HT-29 (cell line): ENCODE data around the gene NALCN. TPM values are rescaled to one million over a fixed set of nuclear protein-coding genes. Genes with fewer than 3 reads are reported as not detected.

Experiments used
- DNase-seq: peaks from one replicate; pipeline ENCODE4 v3.0.0-alpha.2; 2015; ENCODE audit warnings: low spot score
- total RNA-seq: library from RNA; depleted of rRNA; stranded (reverse); fragments of >200 nt; shearing (Covaris generic); gene quantifications from 2 replicates; pipeline ENCODE4 v1.2.3, GENCODE V29; 2014

Gene NALCN
- total RNA-seq, 1 experiment from 2014 or later, result not detected

GRCh38 chr13:101415358-101416174 lies 742 bp downstream of the NALCN start:
- DNase-seq, result no peak

DNA sequence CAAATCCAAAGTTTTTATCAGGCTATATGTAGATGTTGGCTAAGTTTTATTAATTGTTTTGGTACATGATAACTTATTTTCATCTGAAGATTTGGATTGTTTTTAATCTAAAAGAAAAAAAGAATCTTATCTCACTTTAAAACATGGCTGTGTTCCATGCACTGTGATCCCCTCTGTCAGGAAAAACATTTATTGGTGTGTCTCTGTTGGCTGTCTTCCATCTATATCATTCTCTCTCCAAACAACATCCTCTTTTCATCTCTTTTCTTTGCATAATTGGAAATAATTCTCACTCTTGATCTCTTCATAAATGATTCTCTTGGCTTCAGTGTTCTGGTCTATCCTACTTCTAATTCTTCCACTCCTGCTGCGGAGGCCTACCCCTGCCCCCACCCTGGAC lies 4.2 kb downstream of the NALCN start:
- DNase-seq, result no peak

- no peak for DNase-seq
Measured at GRCh38 chr13:101408992-101409656, 7.2 kb downstream of the NALCN start.

- DNase-seq, result no peak
Measured at GRCh38 chr13:101408154-101408553, 8.2 kb downstream of the NALCN start.

DNA sequence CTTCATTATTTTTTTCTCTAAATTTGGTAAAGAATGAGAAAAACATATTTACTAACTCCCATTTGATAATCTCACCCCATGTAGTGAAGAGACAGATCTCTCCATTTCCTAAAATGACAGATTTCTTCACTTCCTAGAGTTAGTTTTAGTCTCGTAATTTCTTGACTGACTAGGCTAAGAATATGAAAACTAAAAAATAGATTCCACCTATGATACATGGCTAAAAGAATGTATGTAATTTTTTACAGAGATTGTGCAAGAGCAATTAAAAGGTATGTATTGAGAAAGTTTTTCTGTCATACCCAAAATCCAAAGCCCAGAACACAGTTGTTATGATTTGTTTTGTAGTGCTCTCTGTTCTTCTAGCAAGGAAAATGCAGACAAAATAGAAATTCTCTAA lies 9.5 kb downstream of the NALCN start:
- DNase-seq, result no peak

DNA sequence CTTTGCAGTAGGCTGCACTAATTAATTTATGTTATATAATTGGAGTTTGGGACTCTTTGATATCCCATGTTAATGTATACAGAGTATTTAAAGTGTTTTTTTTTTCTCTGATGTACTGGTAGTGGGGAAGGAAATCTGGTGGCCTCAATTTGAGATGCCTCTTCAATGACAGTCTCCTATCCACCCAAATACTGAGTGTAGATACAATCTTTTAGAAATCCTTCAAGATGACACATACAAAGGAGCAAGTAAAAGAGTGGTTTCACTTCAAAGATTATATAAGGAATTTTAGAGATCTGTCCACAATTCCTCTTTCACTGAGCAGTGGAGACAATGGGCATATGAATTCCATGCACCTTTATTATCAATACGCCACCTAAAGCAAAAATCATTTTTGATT lies 15.1 kb downstream of the NALCN start:
- DNase-seq, result no peak

DNA sequence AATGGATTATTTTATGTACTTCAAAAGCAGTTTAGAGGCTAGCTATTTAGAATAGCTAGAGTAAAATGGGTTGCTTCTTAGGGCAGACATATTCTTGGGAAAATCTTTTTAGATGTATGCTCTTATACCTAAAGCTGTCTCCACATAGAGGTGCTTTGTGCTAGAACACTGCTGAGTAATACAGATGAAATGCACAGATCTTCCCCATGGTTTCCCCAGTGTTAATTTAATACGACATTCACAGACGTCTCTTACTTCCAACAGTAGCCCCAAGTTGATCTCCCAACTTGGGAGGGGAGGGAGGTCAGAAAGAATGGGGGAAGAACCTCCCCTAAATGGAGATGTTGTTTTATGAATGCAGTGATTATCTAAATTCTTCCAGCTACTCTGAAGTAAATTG lies 16.9 kb downstream of the NALCN start:
- no peak for DNase-seq

- no peak for DNase-seq
Measured at GRCh38 chr13:101398920-101399319, 17.4 kb downstream of the NALCN start.

GRCh38 chr13:101398191-101398590 lies 18.1 kb downstream of the NALCN start:
- no peak for DNase-seq

- no peak for DNase-seq
Measured at GRCh38 chr13:101397742-101398141, 18.6 kb downstream of the NALCN start.

DNA sequence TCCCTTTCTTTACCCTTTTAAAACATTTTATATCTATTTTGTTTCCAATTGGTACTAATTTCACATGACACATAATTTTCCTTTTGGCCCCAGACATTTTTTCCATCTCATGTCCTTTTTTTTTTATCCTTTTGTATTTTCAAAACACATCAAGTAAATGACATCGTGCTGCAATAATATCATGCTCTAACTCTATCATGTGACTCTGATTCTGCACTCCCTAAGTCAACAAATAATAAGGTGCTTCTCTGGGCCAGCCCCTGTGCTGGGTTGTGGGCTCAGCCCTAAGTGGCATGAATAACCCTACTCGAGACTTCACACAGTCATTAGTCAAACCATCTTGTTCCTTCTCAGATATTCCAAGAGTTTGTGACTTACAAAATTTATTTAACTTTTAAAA lies 21.7 kb downstream of the NALCN start:
- DNase-seq, result no peak

DNA sequence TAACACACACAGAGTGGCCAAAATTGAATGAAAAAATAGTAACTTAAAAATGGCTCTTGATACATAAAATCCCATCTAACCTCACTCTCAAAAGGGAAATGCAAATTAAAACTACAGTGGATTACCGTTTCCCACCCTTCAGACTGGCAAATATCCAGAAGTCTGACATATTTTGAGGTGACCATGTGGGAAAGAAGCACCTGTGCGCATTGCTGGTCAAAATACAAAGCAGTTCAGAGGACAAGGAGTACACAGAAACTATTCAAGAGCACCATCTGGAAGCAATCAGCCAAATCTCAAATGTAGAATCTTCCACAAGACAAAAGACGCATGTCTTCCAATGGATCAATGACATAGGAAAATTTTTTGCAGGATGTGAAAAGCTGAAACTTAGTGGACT lies 23.2 kb downstream of the NALCN start:
- DNase-seq, result no peak

- no peak for DNase-seq
Measured at GRCh38 chr13:101390461-101390860, 25.8 kb downstream of the NALCN start.

- no peak for DNase-seq
Measured at GRCh38 chr13:101384929-101385328, 31.4 kb downstream of the NALCN start.

DNA sequence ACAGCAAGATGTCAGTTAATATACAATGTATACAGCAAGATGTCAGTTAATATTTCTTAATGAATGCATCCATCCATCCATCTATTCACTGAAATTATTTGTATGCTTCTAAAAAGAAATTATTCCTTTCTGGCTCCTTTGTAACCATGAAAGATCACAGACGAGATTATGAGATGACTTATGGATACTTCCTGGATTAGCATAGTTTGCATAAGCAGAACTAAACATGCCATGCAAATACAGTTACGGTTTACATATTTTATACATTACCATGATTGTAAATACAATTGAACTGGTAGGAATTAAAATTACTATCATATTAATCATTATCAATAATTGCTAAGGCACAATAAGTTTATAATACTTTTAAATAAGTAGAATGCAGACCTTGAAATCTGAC lies 32.7 kb downstream of the NALCN start:
- no peak for DNase-seq

- DNase-seq, result no peak
Measured at GRCh38 chr13:101382701-101383100, 33.6 kb downstream of the NALCN start.

- no peak for DNase-seq
Measured at GRCh38 chr13:101382086-101382485, 34.2 kb downstream of the NALCN start.

DNA sequence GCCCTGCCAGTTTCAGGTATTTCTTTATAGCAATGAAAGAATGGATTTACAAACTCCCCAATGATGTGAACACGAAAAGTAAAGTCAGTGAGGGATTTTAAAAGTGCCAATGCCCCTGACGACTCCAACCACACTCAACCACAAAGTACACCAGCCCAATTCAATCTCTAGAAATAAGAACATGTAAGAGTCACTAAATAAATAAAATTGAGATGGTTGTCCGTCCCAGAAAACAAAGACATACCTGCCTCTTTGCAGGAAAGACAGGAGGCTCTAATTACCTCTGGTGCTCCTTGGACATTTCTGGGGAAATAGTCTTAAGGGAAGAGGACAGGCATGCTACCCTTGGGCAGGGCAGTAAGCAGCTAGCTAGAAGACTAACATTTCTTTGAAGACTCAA lies 55.8 kb downstream of the NALCN start:
- no peak for DNase-seq

DNA sequence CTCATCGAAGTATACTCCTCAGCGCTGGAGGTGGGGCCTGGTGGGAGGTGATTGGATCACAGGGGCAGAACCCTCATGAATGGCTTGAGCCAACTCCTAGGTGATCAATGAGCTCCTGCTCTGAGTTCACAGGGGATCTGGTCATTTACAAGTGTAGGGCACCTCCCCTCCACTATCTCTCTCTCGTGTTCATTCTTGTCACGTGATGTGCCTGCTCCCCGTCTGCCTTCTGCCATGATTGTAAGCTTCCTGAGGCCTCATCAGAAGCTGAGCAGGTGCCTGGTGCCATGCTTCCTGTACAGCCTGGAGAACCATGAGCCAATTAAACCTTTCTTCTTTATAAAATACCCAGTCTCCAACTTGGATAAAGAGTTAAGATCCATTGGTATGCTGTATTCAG lies 61.4 kb downstream of the NALCN start:
- DNase-seq, result no peak

GRCh38 chr13:101346942-101347728 lies 69.2 kb downstream of the NALCN start:
- no peak for DNase-seq

- no peak for DNase-seq
Measured at GRCh38 chr13:101346161-101346560, 70.1 kb downstream of the NALCN start.

DNA sequence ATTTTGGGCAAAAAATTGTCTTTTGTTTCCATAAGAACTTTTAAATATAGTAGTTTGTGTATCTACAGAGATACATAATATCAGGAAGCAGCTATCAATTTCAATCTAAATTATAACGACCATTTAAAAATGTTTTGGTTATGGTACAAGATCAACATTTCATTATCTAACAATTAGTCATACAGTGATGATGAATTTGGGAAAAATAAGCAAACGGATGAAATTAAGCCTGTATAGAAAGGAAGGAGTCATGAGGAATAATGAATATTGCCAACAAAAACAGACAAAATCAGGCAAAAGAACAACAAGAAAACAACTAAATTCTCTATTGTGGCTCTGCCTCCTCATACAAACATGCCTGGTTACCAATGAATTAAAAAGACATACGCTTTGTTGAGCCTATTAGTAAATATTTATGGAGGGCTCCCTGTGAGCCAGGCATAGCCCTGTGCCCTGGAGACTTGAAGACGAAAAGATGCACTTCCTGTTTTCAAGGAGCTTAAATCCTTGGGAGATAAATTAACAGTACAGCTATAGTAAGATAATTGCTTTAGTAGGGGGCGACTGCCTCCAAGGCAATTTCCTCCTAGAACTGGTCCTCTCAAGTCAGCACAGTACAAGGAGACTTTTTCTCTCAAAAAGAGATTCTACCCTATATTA lies 73.0 kb downstream of the NALCN start:
- DNase-seq, result no peak
